HFFc6 (cell line): ENCODE measurements around the gene PPP2CA. TPM values are rescaled to one million over a fixed set of nuclear protein-coding genes. Genes with fewer than 3 reads are reported as not detected.

ENCODE experiments used
- DNase-seq: peaks from one replicate; pipeline ENCODE4 v3.0.0-alpha.2; 2018
- H3K27ac Mint-ChIP-seq: 2 replicates; pipeline ENCODE4 v1.8.0; 2020; ENCODE audit warnings: mild to moderate bottlenecking, mixed read lengths
- H3K27me3 Mint-ChIP-seq: 2 replicates; pipeline ENCODE4 v1.8.0; 2021; ENCODE audit warnings: mild to moderate bottlenecking, moderate library complexity, mixed read lengths; ENCODE audit not compliant: insufficient read depth
- H3K36me3 Mint-ChIP-seq: 2 replicates; pipeline ENCODE4 v1.8.0; 2021; ENCODE audit warnings: low read depth, mixed read lengths
- H3K4me1 Mint-ChIP-seq: 2 replicates; pipeline ENCODE4 v1.8.0; 2020; ENCODE audit warnings: low read depth, mixed read lengths
- H3K4me3 Mint-ChIP-seq: 2 replicates; pipeline ENCODE4 v1.8.0; 2020; ENCODE audit warnings: mild to moderate bottlenecking, moderate library complexity, mixed read lengths
- H3K9me3 Mint-ChIP-seq: 2 replicates; pipeline ENCODE4 v1.8.0; 2020; ENCODE audit warnings: mild to moderate bottlenecking, mixed read lengths
- CTCF ChIP-seq: fragments of 200-600 bp; sonication (generic); IDR thresholded peaks from 2 replicates; pipeline ENCODE4 v1.5.0; 2021; ENCODE audit warnings: antibody characterized with exemption, mild to moderate bottlenecking
- total RNA-seq, 6 experiments: library from RNA; stranded (reverse); fragmentation: NEBNext Ultra II Directional; extraction: Animal tissue kit (Norgen Biotek cat#: 25700); gene quantifications; 2 replicates in 1 of 6; 3 replicates in 5 of 6; pipeline ENCODE4 v1.2.3, GENCODE V29; 2021

PPP2CA gene
- total RNA-seq, 6 experiments from 2014 or later, result 153 to 172 (median 156) TPM

- Mint-ChIP-seq H3K36me3 (peaks cover 20% of the 10 kb centered on the region), H3K4me1 (peaks cover 25% of the 10 kb centered on the region), H3K9me3 (no peaks in the 10 kb centered on the region), H3K27ac (peak overlapping the region; percentile 98; the same call in 1 of the 2 replicates), H3K27me3 (peaks cover 4% of the 10 kb centered on the region), H3K4me3 (peak overlapping the region; percentile 96)
- DNase-seq, result no peak
- TF ChIP-seq CTCF, result no peak
Measured at GRCh38 chr5:134178096-134178419, 47.8 kb downstream of the PPP2CA start.

- Mint-ChIP-seq H3K27me3 (peaks cover 4% of the 10 kb centered on the region), H3K4me1 (peaks cover 25% of the 10 kb centered on the region), H3K27ac (peak overlapping the region; percentile 98), H3K4me3 (peak overlapping the region; percentile 96), H3K9me3 (no peaks in the 10 kb centered on the region), H3K36me3 (peaks cover 21% of the 10 kb centered on the region)
- DNase-seq, result no peak
- no peak for TF ChIP-seq CTCF
Measured at GRCh38 chr5:134177369-134178095, 48.3 kb downstream of the PPP2CA start.

GRCh38 chr5:134176511-134177368 lies 49.1 kb downstream of the PPP2CA start, which contains the start of gene SKP1:
TSS of gene SKP1 (minus strand) at chr5:134176950. CDS start at chr5:134174022, 2,928 bp downstream.
- H3K27ac Mint-ChIP-seq, result peak within 1 kb of the TSS; percentile 98
- peaks cover 27% of the 10 kb centered on the region for H3K36me3 Mint-ChIP-seq
- peaks cover 30% of the 10 kb centered on the region for H3K4me1 Mint-ChIP-seq
- H3K9me3 Mint-ChIP-seq, result no peaks in the 10 kb centered on the region
- TF ChIP-seq CTCF, result no peak
- DNase-seq, result peak; percentile 82
- peak within 1 kb of the TSS; percentile 96 for H3K4me3 Mint-ChIP-seq
- peaks cover 4% of the 10 kb centered on the region for H3K27me3 Mint-ChIP-seq

- H3K27ac Mint-ChIP-seq, result peak overlapping the region; percentile 98
- H3K9me3 Mint-ChIP-seq, result no peaks in the 10 kb centered on the region
- H3K36me3 Mint-ChIP-seq, result peaks cover 33% of the 10 kb centered on the region
- H3K4me3 Mint-ChIP-seq, result peak overlapping the region; percentile 96
- H3K27me3 Mint-ChIP-seq, result peaks cover 4% of the 10 kb centered on the region
- DNase-seq, result peak; percentile 25
- no peak for TF ChIP-seq CTCF
- peaks cover 30% of the 10 kb centered on the region for H3K4me1 Mint-ChIP-seq
Measured at GRCh38 chr5:134175921-134176510, 49.9 kb downstream of the PPP2CA start.
